Activated CD4-positive, alpha-beta T cell treated with anti-CD3 and anti-CD28 coated beads, Interleukin-2, amount 50 U/mL, for 48 hours (primary cell): ENCODE data around the gene TDRD12.

Experiments used
- DNase-seq, 2 experiments: peaks; one replicate each; pipeline ENCODE4 v3.0.0-alpha.2; 2020

Gene TDRD12

DNA sequence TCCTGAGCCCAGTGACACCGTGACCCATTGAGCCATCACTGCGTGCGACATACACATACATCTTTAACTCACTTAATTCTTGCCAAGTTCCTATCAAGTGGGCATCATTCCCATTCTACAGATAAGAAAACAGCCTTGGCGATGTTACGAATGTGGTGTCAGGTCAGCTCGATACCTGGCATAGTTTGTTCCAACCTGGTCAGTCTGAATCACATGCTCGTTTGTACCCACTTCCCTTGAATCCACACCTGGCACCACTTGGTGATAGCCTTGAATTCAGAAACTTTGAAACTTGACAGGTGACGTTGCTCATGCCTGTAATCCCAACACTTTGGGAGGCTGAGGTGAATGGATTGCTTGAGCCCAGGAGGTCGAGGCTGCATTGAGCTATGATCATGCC lies 90.9 kb downstream of the TDRD12 start:
- DNase-seq, result no peak

DNA sequence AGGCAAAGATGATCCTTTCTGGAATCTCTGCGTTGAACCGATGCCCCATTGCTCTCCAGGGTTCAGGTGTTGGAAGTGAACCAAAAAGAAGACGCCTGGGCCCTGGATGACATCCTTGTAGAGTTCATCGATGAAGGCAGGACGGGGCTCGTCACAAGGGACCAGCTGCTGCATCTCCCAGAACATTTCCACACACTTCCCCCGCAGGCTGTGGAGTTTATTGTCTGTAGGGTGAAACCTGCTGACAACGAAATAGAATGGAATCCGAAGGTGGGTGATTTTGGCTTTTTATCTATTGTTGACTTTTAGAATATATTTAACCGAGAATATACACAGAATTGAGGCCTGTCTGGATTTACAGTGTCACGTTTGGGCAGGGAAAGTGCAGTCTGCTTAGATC lies 91.6 kb downstream of the TDRD12 start:
- no peak for DNase-seq

DNA sequence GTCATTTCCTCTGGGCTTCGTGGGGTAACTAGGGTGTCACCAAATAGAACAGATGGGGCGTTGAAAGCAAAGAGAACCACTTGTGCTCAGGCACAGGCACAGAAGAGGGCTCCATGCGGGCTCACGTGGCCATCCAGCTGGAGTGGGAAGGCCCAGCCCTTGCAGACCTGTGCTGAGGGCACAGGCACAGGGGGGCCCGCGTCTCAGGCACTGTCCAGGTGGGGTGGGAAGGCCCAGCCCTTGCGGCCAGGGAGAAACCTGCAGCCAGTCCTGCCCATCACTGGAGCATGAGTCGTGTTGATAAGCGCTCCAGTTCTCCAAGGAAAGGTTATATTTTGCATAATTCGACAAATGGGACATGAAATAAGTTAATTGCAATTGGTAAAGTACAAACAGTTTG lies 92.5 kb downstream of the TDRD12 start:
- DNase-seq, result no peak

DNA sequence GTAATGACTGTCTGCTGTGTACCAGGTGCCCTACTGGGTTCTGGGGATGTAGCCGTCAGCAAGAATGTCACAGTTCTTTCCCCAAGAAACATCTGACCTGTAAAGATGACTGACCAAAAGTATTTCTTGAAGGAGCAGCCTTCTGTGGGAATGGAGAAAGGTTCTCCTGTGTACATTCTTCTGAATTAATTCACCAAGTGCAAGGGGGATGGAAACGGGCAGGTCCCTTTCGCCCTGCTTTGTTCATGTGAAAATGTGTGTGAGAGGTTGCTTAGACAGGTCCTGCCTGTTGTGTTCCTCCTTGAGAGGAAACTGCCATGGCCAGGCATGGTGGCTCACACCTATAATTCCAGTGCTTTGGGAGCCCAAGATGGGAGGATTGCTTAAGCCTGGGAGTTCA lies 93.0 kb downstream of the TDRD12 start:
- DNase-seq, result no peak

DNA sequence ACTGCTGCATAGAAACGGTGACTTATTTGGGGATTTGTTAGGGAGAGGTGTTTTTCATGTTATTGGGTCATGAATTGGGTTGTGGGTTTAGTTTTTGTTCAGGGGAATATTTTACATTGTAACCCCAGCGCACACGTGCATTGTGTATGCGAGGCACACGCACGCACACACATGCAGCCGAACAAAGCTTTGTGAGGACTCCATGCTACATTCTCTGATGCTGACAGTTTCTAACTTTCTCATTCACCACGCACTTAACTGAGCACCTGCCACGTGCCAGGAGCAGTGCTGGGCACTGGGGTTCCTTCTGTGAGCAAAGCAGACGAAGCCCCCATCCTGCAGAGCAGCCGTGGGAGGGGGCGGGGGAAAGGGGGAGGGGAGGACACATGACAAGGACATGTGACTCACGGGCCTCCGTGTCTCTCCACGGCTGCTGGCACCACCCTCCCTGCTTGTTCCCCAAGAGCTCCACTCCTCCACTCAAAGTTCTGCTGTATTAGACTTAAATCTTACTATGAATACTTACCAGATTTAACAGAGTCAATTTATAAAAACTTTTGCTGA lies 94.4 kb downstream of the TDRD12 start:
- no peak for DNase-seq

DNA sequence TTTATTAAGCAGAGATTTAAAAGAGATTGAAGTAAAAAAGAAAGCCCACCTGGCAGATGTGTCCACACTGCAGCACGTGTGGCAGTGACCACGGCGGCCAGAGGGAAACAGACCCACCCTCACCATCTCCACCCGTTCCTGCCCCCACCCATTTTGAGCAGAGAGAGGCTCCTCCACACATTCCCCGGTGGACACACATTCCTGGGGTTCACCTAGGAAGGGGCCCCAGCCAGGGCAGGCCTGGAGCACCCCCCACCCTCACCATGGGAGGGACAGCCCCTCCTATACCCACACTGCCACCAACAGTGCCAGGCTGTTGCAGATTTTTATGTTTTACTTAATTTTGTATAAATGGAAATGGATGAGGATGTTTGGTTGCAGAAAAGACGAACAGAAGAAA lies 95.1 kb downstream of the TDRD12 start:
- DNase-seq, result no peak

DNA sequence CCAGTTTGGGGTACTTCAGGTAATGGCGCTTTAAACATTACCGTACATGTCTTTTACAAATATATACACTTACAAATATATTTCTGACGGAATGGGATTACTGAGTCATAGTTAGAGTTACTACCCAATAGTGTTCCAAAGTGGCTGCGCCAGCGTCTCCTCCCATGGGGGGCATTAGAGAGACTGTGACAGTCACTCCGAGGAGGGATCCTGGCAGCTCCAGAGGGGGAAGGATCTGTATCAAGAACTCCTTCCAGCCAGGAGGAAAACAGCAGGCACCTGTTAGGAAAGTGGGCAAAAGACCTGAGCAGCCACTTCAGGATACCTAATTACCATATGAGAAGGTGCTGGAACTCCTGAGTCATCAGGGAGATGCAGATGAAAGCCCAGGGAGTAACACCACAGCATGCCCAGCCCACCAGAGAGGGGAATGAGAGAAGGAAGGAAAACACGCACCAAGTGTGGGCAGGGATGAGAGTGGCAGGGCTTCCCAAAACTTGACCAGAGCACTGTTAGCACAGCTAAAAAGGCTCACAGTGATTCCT lies 97.1 kb downstream of the TDRD12 start:
- no peak for DNase-seq

DNA sequence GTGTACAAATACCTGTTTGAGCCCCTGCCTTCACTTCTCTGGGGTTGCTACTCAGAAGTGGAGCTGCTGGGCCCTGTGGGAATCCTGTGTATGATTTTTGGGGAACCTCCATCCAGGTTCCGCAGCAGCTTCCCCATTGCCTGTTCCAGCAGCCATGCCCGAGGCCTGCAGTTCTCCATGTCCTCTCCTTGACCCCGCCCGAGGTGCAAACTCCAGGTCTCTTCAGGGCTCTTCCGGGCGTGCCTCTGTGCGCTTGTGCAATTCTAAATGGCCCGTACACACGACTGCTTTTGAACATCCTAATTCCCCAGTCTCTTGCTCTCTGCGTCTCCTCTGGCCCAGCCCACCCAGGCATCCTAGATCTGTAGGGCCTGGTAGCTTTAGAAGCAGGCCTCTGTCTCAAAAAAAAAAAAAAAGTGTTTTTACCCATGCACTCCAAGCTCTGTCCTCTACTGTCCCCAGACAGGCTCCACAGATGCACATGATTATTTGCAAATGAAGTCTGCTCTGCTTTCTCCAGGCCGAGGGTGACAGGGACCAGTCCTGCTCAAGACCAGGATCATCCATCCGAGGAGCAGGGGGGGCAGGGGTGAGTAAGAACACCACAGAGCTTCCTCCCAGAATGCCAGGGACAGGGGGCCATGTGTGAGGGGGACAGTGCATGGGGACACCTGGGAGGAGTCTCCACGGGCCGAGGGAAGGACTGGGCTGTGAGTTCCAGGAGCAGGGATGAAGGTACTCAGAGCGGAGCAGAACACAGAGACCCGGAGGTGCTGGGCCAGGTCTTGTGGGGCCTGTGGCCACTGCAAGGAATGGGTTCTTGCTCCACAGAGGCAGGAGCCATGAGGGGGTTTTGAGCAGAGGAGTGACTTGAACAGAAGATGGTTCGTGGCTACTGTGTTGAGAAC lies 98.3 kb downstream of the TDRD12 start:
- DNase-seq, result no peak

DNA sequence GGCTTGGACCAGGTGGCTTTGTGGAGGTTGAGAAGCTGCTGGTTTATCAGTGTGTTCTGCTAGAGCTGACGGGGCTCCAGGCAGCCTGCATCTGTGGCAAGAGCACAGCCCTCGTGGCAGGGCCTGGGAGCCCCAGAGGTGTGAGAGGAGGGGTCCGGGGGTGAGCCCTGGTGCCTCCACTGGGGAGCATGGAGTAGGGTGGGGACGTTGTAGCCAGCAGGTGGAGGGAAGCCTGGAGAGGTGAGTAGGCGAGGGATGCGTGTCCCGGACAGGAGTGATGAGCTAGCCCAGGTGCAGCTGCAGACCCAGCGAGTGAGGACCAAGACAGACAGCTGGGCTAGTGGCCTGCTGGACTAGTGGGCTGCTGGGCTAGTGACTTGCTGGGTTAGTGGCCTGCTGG lies 99.0 kb downstream of the TDRD12 start:
- DNase-seq, result no peak

DNA sequence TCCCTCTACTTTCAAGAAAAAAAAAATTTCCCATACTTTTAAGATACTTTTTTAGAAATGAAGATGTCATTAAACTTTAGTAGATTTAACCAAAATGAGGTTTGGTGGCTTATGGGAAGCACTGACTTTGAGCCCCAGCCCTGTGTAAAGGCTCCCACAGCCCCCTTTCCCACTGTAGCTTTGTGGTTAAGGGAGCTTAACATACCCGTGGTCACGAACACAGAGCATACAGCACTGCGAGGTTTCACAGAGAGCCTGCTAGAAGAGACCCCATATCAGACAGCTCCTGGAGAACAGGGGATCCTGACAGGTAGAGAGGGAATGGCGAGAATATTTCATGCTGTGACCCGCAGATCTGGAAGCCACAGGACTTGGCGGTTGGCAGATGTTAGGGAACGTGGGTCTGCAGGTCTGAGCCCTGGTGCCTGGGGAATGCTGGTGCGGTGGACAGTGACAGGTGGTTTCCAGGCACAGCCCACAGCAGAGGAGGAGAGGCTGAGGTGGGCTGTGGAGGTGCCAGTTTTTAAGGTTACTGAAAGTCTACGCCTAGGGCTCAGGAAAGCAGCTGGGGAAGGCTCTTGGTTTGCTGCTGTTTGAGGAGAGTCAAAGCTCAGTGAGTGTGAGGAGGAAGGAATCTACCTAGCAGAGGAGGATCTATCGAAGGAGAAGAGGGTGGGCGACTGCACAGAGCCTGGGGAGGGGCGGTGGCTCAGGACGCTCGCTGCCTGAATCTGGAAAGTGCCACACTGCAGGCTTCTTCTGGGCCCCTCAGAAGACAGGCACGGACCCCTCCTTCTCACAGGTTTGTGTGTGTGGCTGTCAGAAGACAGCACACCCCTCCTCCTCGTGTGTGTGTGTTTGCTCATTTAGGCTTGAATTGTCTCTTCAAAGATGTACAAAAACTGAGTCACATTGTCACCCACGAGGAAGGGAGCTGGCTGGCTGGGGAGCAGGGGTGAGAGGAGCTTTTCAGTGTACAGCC lies 100.1 kb downstream of the TDRD12 start:
- DNase-seq, result no peak

DNA sequence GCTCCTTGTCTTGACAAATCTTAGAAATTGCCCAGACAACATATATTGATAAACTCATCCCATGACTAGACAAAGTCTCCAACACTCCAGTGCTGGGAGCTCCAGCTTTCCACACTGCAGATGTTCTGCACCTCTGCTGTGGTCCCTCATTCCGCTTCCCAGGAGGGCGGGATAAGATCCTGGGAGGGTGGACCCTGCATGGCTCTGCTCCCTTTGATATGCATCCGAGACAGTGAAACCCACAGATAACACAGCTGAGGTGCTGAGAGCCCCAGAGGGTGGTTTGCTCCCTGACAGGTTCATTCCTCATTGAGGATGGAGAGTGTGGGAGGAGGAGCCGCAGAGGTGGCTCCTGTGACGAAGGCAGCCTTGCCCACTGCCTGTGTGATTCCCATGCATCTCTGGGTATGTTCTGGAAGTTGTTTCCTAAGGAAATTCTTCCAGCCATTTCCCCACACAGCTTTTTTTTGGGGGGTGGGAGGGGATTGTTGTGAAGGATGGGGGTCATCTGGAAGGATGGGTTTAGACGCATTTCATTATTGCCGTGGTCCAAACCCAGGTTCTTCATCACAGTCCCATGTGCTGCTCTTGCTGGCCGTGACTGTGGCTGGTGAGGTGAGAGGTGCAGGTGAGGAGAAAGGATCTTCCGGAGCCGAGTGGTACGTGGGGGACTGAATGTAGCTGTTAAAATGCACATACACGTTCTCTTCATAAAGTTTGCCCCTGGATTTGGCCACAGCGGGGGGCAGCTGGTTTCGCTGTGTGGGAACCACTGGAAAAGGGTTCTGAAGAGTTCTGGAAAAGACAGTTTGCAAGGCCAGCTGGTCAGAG lies 103.6 kb downstream of the TDRD12 start:
- DNase-seq, result no peak

- DNase-seq, result no peak
Observed at GRCh38 chr19:32823747-32824102, 104.2 kb downstream of the TDRD12 start.

- DNase-seq, result no peak
Observed at GRCh38 chr19:32824191-32824751, 104.7 kb downstream of the TDRD12 start.

DNA sequence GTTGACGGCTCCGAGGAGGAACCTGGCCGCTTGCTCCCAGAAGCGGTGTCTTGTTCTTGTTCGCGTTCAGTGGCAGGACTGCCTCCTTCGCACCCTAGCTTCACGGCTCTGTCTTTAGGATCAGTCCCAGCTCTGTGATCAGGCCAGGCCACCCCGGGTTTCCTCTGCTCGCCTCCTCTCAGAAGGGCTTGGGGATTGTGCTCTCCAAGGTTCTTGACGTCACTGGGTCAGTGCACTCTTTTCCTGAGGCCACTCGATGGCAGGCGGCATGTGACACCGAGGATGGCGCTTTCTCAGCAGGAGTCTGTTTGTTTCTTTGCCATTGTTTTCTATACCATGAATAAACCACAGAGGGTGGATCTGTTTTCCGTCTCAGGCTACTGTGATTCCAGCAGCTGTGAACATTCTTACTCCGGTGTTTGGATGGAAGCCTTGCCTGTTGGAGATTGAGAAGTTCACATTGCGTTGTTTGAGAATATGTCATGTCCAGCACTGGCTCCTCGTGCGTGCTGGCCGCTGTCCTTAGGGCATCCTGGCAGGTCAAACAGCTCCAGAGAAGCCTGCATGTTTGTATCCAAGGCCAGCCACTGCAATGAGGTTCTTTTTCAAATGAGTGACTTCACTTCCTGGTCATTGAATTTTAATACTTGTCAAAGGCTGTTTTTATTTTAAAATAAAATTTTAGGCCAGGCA lies 105.5 kb downstream of the TDRD12 start:
- no peak for DNase-seq

- DNase-seq, result no peak
Observed at GRCh38 chr19:32828139-32828538, 108.6 kb downstream of the TDRD12 start.

DNA sequence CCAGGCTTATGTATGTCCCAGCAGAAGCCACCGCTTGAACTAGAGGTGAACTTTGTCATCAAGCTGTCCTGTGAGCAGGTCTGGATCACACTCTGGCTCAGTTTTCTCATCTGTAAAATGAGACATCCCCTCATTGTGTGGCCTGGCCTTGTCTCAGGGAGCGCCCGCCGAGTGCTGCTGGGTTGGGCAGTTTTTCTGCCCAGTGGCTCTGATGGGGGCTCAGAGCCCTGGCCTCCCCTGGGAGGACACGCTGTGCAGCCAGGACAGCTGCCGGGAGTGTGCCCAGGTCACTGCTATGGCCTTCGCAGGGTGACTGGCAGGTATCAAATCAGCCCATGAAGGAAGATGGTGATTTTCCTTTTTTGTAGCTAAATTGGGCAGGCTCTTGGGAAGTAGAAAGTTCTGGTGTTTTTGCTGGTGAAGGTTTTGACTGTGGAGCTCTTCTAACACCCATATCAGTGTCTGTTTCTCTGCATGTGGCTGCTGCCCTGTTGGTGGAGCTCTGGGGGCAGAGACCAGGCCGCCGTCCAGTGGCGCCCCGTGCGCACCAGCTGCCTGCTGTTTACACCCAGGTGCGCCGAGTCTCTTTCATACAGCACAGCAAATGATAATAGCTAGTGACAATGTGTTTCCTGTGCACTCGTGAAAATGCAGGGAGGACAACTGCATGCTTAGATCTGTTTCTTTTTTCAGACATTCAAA lies 109.2 kb downstream of the TDRD12 start:
- no peak for DNase-seq

DNA sequence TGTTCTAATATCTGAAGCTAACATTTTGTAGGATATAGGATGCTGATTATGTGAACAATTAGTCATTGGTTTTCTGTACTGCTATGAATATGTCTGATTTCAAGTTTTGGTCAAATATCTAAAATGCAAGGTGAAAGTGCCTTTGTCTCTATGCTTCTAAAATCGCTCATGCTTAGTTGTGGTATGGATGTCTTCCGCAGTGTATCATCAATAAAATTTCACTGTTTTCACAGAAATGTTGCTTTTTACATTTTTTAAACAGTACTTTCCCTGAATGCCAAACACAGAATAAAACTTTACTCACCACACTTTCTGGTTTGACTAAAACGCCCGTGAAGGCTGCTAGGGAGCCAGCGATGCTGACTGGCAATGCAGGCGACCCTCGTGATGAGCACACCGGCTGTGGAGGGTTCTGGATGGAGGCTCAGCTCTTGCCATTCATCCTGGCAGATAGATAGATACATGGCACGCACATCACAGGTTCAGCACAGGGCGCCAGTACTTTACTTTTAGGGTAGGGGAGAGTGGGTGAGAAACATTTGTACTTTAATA lies 109.9 kb downstream of the TDRD12 start:
- DNase-seq, result peak in 1 of 2 experiments; percentile 16

- DNase-seq, result no peak
Observed at GRCh38 chr19:32830231-32831014, 110.9 kb downstream of the TDRD12 start.

- no peak for DNase-seq
Observed at GRCh38 chr19:32831611-32832010, 112.0 kb downstream of the TDRD12 start.
